GM18951 (cell line): Measurements from ENCODE around the gene TBCK.
"Not testable (repeated sequence)": the region's sequence is repeated elsewhere in the genome, so short reads cannot be mapped to it uniquely, and the experiment has no call there.

Source experiments
- POLR2A ChIP-seq: IDR thresholded peaks from 4 replicates; pipeline ENCODE4 v1.6.1; 2011; ENCODE audit warnings: mild to moderate bottlenecking; ENCODE audit not compliant: insufficient read length, insufficient read depth; ENCODE audit errors: extremely low read depth
- in situ Hi-C: fragments of 300-500 bp; cut with MboI; formaldehyde crosslinking; loops from one replicate; pipeline ENCODE4 v1.12.0; 2022; ENCODE audit warnings: low sequenced_read_pairs, mixed read lengths, inconsistent platforms; ENCODE audit not compliant: unreplicated experiment

TBCK gene

GRCh38 chr4:106338671-106339070 is 22.7 kb upstream of the TBCK start:
- TF ChIP-seq POLR2A = no peak
- in situ Hi-C loops = no loop called here

- no peak for TF ChIP-seq POLR2A
- in situ Hi-C loops = no loop called here
Measured at GRCh38 chr4:106337916-106338315, 21.9 kb upstream of the TBCK start.

- in situ Hi-C loops = no loop called here
- TF ChIP-seq POLR2A = no peak
Measured at GRCh38 chr4:106336618-106337017, 20.6 kb upstream of the TBCK start.

GRCh38 chr4:106334741-106335470 is 18.9 kb upstream of the TBCK start:
- no peak for TF ChIP-seq POLR2A
- in situ Hi-C loops = no loop called here

GRCh38 chr4:106333186-106333585 is 17.2 kb upstream of the TBCK start:
- no peak for TF ChIP-seq POLR2A
- in situ Hi-C loops = no loop called here

- TF ChIP-seq POLR2A = no peak
- in situ Hi-C loops = no loop called here
Measured at GRCh38 chr4:106329041-106329618, 13.1 kb upstream of the TBCK start.

- TF ChIP-seq POLR2A = no peak
- in situ Hi-C loops = no loop called here
Measured at GRCh38 chr4:106325800-106326199, 9.8 kb upstream of the TBCK start.

- in situ Hi-C loops = no loop called here
- no peak for TF ChIP-seq POLR2A
Measured at GRCh38 chr4:106323119-106323518, 7.1 kb upstream of the TBCK start.

- in situ Hi-C loops = not testable (repeated sequence)
Measured at GRCh38 chr4:106321814-106322213, 5.8 kb upstream of the TBCK start.

- in situ Hi-C loops = not testable (repeated sequence)
Measured at GRCh38 chr4:106321168-106321567, 5.2 kb upstream of the TBCK start.

- no peak for TF ChIP-seq POLR2A
- in situ Hi-C loops = no loop called here
Measured at GRCh38 chr4:106320235-106320634, 4.2 kb upstream of the TBCK start.

GRCh38 chr4:106318511-106318910 is 2.5 kb upstream of the TBCK start:
- in situ Hi-C loops = no loop called here
- no peak for TF ChIP-seq POLR2A

- in situ Hi-C loops = no loop called here
- TF ChIP-seq POLR2A = no peak
Measured at GRCh38 chr4:106317815-106318214, 1.8 kb upstream of the TBCK start.

GRCh38 chr4:106316773-106317409 is 882 bp upstream of the TBCK start:
- in situ Hi-C loops = no loop called here
- no peak for TF ChIP-seq POLR2A
